Upper lobe of left lung (tissue), 6 donors: ENCODE measurements around the gene LRRK1. TPM values are rescaled to one million over a fixed set of nuclear protein-coding genes. Genes with fewer than 3 reads are reported as not detected.

Experiments used
- ATAC-seq, 2 donors: fragments of 200-7000 bp; cut with Tn5 transposase; one replicate each; pipeline ENCODE4 v1.9.1; 2022; ENCODE audit warnings: mild to moderate bottlenecking in 2 of 2, moderate library complexity in 2 of 2; ENCODE audit not compliant: low FRiP score in 2 of 2
- DNase-seq, 2 donors: peaks; one replicate each; pipeline ENCODE4 v3.0.0-alpha.2; 2019 to 2020
- H3K27ac ChIP-seq, 4 donors: fragments of 200-600 bp; sonication (generic); one replicate each; pipeline ENCODE4 v1.5.1; 2016 to 2019
- H3K27me3 ChIP-seq, 4 donors: fragments of 200-600 bp; sonication (generic); one replicate each; pipeline ENCODE4 v1.5.1; 2017 to 2019
- H3K36me3 ChIP-seq, 4 donors: fragments of 200-600 bp; sonication (generic); one replicate each; pipeline ENCODE4 v1.5.1; 2016 to 2019
- H3K4me1 ChIP-seq, 4 donors: fragments of 200-600 bp; sonication (generic); one replicate each; pipeline ENCODE4 v1.5.1; 2018 to 2019
- H3K4me3 ChIP-seq, 4 donors: fragments of 200-600 bp; sonication (generic); one replicate each; pipeline ENCODE4 v1.5.1; 2017 to 2019; ENCODE audit warnings: mild to moderate bottlenecking in 2 of 4, moderate library complexity in 1 of 4
- H3K9me3 ChIP-seq, 4 donors: fragments of 200-600 bp; sonication (generic); one replicate each; pipeline ENCODE4 v1.5.1; 2018 to 2019
- EP300 ChIP-seq, 4 donors: sonication (generic); formaldehyde crosslinking; IDR thresholded peaks; one replicate each; pipeline ENCODE4 v1.5.1; 2017; ENCODE audit warnings: antibody characterized with exemption in 4 of 4, control low read depth in 2 of 4
- POLR2A ChIP-seq, 4 donors: fragments of 450-650 bp; IDR thresholded peaks; one replicate each; pipeline ENCODE4 v1.5.1; 2016 to 2017; ENCODE audit warnings: antibody characterized with exemption in 4 of 4, mild to moderate bottlenecking in 2 of 4
- POLR2AphosphoS5 ChIP-seq, 2 donors: sonication (generic); formaldehyde crosslinking; IDR thresholded peaks; one replicate each; pipeline ENCODE4 v1.5.1; 2017; ENCODE audit warnings: antibody characterized with exemption in 2 of 2
- WGBS, 2 donors: methylation state at CpG; one replicate each; pipeline ENCODE4 v1.1.5; 2017 to 2018; 5-methylcytosine and 5-hydroxymethylcytosine counted together
- total RNA-seq, 6 donors: library from RNA; depleted of rRNA in 4 of 6; stranded (reverse); fragments of >200 nt in 4 of 6; gene quantifications; one replicate each; pipeline versions ENCODE4 v1.1.0 to v1.2.1, GENCODE V29; 2016 to 2021
- TF ChIP-seq, protein P1 (sequence below), 6 experiments: fragments of 450-650 bp in 4 of 6; fragments of 200-600 bp in 2 of 6; sonication (generic) in 2 of 6; IDR thresholded peaks; one replicate each; pipeline ENCODE4 v1.5.1; 2016 to 2019; ENCODE audit warnings: antibody characterized with exemption in 6 of 6
- donor health status: DM: no; HTN: no; CAD: no; lungs with moderate emphysema.
- donor health status: DM: no; HTN: yes; CAD: no; lungs with severe emphysema.

Gene LRRK1
- total RNA-seq, 6 donors from 2014 or later, result 15.0 to 47.1 (median 31.2) TPM

DNA sequence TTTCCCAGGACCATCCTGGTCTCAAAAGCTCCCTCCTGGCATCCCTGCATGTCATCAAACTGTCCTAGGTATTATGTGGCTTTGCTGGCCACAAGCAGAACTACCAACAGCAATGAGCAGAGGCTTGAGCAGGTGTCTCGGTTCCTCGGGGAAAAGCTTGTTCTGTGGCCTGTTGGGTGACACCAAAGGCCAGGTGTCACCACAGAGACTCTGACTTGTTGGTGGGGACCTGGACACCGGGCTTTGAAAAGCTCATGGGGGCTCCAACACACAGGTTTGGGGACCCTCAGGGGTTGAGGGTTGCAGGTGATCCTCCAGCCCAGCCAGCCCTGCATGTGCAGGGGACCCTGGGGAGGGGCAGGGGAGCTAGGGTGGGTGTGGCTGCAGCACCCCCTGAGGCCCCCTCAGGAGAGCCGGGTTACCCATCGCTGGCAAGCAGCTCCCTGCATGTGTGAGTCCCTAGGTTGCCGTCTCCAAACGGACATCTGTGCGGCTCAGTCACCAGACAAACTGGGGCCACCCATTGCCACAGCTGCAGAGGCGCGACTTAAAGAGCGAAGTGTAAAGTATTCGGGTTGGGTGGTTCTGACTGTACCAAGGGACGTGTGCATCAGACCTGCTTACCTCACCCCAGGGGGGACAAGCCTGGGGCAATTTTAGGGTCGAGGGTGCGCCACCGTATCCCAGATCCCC lies 192.6 kb downstream of the LRRK1 start:
- Histone ChIP-seq H3K9me3 (no peaks in the 10 kb centered on the region), H3K27me3 (no peaks in the 10 kb centered on the region), H3K36me3 (no peaks in the 10 kb centered on the region), H3K4me3 (no peak overlapping the region), H3K27ac (no peak overlapping the region), H3K4me1 (peaks cover 0 to 9% (median 4%) of the 10 kb centered on the region in 4 donors)
- TF ChIP-seq EP300 (IDR thresholded peaks at IDR 0.05) (no peak), POLR2AphosphoS5 (IDR thresholded peaks at IDR 0.05) (no peak), POLR2A (IDR thresholded peaks at IDR 0.05) (no peak)
- TF ChIP-seq, protein P1, sequence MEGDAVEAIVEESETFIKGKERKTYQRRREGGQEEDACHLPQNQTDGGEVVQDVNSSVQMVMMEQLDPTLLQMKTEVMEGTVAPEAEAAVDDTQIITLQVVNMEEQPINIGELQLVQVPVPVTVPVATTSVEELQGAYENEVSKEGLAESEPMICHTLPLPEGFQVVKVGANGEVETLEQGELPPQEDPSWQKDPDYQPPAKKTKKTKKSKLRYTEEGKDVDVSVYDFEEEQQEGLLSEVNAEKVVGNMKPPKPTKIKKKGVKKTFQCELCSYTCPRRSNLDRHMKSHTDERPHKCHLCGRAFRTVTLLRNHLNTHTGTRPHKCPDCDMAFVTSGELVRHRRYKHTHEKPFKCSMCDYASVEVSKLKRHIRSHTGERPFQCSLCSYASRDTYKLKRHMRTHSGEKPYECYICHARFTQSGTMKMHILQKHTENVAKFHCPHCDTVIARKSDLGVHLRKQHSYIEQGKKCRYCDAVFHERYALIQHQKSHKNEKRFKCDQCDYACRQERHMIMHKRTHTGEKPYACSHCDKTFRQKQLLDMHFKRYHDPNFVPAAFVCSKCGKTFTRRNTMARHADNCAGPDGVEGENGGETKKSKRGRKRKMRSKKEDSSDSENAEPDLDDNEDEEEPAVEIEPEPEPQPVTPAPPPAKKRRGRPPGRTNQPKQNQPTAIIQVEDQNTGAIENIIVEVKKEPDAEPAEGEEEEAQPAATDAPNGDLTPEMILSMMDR (IDR thresholded peaks at IDR 0.05), result no peak
- WGBS, 2 donors, result 83 to 90% methylated on average over 10 to 16 of the region's 16 CpGs
- DNase-seq (no peak), ATAC-seq (no peak)

DNA sequence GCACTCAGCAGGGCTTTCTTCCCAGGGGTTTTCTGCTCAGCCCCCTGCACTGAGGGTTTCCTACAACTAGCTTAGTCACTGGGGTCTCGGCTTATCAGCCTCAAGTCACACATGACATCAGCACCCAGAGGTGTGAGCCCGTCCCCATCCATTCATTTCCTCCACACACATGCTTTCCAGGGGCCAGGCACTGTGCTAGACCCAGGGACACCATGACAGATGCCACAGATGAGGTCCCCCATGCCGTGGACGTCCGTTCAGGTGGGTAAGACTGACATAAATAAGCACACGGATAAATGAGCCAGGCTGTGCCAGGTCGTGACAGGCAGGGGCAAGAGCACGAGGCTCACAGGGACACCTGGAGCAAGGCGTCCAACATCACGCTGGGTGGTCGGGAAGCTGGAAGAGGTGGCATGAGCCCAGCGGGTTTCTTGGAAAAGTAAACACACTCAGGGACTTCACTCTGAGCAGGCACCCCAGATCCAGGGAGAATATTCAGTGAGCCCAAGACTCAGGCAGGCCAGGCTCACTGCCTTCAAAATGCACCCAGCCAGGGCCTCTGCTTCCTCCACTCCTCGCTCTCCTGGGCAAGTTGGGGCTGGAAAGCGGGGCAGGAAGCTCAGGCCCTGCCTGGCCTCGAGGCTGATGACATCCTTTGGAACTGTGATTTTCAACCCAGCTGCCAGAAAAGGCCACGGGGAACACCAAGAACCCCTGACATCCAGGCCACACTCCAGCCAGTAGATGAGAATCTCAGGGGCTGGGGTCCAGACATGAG lies 193.4 kb downstream of the LRRK1 start:
- H3K36me3 ChIP-seq, result no peaks in the 10 kb centered on the region
- H3K4me3 ChIP-seq, result no peak overlapping the region
- ATAC-seq (no peak), DNase-seq (no peak)
- H3K4me1 ChIP-seq, result peaks cover 0 to 10% (median 4%) of the 10 kb centered on the region in 4 donors
- 70% methylated on average over 15 to 16 of the region's 16 CpGs for WGBS, 2 donors
- TF ChIP-seq POLR2A (IDR thresholded peaks at IDR 0.05) (no peak), EP300 (IDR thresholded peaks at IDR 0.05) (no peak)
- H3K27ac ChIP-seq, result no peak overlapping the region
- H3K9me3 ChIP-seq, result no peaks in the 10 kb centered on the region
- no peaks in the 10 kb centered on the region for H3K27me3 ChIP-seq

DNA sequence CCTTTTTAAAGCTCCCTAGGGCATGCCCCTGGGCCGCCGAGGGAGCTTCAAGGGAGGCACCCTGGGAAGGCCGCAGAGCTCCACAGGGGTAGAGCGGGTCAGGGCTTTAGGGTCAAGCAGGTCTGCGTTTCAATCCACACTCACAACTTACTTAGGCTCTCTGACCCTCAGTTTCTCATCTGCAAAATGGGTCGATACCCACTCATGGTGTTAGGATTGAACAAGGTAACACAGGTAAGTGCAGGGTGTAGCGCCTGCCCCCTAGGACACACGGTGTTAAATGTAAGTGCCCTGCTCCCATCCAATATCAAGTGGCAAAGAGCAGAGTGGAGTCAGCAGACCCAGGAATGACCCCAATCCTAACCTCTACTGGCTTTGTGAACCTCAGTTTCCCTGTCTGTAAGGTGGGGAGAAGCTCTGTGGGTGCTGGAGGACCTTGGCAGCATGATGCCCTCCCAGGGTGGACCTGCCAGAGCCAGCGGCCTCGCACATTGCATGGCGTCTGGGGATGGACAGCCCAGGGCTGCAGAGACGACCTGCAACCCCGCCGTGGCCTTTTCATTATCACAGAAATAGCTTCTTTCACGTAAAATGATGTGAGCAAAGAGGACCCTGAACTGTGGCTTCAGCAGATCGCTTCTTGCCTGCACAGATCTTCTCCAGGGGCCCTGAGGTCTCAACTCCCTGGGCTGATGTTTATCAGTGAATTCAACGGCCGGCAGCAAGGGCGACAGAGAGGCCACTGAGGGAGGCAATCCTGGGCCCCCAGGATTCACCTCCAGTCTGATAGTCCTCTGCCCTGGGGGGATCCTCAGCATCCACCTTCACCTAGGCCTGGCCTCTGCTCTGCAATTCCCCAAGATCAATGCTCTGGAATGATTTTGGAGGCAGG lies 194.2 kb downstream of the LRRK1 start:
- no peak overlapping the region for H3K27ac ChIP-seq
- H3K9me3 ChIP-seq, result no peaks in the 10 kb centered on the region
- 90 to 92% methylated on average over 11 to 19 of the region's 19 CpGs for WGBS, 2 donors
- no peak for DNase-seq
- ATAC-seq, result no peak
- no peak for TF ChIP-seq EP300 (IDR thresholded peaks at IDR 0.05)
- TF ChIP-seq, protein P1 (IDR thresholded peaks at IDR 0.05), result no peak
- TF ChIP-seq POLR2AphosphoS5 (IDR thresholded peaks at IDR 0.05), result no peak
- no peak for TF ChIP-seq POLR2A (IDR thresholded peaks at IDR 0.05)
- H3K27me3 ChIP-seq, result no peaks in the 10 kb centered on the region
- no peaks in the 10 kb centered on the region for H3K36me3 ChIP-seq
- peaks cover 0 to 10% (median 4%) of the 10 kb centered on the region in 4 donors for H3K4me1 ChIP-seq
- H3K4me3 ChIP-seq, result no peak overlapping the region

DNA sequence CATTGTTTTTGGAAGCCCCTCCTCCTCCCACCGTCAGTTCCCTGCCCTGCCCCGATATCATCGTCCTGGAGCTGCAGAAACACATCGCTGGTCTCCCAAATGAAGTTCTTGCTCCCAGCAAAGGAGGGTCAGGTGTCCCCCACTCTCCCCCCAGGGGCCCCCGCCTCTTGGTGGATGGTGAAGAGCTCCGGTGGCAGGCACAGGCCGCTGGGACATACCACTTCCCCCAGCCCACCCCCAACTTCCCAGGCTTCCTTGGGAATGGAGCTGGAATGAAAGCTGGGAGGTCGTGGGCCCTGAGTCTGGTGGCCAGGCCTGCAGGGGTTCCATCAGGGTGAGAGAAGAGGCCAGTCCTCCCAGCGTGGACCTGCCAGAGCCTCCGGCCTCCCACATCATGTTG lies 195.0 kb downstream of the LRRK1 start:
- ATAC-seq, result no peak
- Histone ChIP-seq H3K4me1 (peaks cover 0 to 10% (median 4%) of the 10 kb centered on the region in 4 donors), H3K27me3 (no peaks in the 10 kb centered on the region), H3K9me3 (no peaks in the 10 kb centered on the region), H3K36me3 (no peaks in the 10 kb centered on the region), H3K4me3 (no peak overlapping the region), H3K27ac (no peak overlapping the region)
- 51 to 70% methylated on average over 6 to 10 of the region's 10 CpGs for WGBS, 2 donors
- TF ChIP-seq, protein P1 (IDR thresholded peaks at IDR 0.05), result no peak
- no peak for TF ChIP-seq EP300 (IDR thresholded peaks at IDR 0.05)
- no peak for TF ChIP-seq POLR2AphosphoS5 (IDR thresholded peaks at IDR 0.05)
- no peak for TF ChIP-seq POLR2A (IDR thresholded peaks at IDR 0.05)
- no peak for DNase-seq

DNA sequence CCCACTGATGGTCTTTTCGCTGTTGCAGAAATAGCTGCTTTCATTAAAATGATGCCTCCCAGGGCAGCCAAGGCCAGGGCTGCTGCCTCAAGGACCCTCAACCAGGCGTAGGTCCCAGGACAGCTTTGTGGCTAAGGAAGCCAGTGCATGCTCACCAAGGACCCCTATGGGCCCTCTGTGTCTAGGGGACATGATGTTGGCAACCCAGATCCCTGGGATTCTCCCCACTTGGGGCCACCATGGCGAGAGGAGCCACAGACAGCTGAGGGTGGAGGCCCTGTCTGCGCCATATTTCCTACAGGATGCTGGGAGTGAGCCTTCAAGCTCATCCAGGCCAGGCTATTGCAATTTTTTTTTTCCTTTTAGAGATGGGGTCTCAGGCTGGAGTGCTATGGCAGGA lies 195.5 kb downstream of the LRRK1 start:
- no peak overlapping the region for H3K27ac ChIP-seq
- H3K4me3 ChIP-seq, result no peak overlapping the region
- H3K4me1 ChIP-seq, result peaks cover 0 to 10% (median 4%) of the 10 kb centered on the region in 4 donors
- ATAC-seq (no peak), DNase-seq (no peak)
- H3K36me3 ChIP-seq, result no peaks in the 10 kb centered on the region
- 85 to 100% methylated on average over 1 to 4 of the region's 4 CpGs for WGBS, 2 donors
- H3K27me3 ChIP-seq, result no peaks in the 10 kb centered on the region
- TF ChIP-seq, protein P1 (IDR thresholded peaks at IDR 0.05), result no peak
- TF ChIP-seq EP300 (IDR thresholded peaks at IDR 0.05) (no peak), POLR2AphosphoS5 (IDR thresholded peaks at IDR 0.05) (no peak), POLR2A (IDR thresholded peaks at IDR 0.05) (no peak)
- H3K9me3 ChIP-seq, result no peaks in the 10 kb centered on the region
